HK-2 (cell line): ENCODE data around the gene AK2.
"Not testable (repeated sequence)": the region's sequence is repeated elsewhere in the genome, so short reads cannot be mapped to it uniquely, and the experiment has no call there.

ENCODE experiments used
- DNase-seq: peaks from one replicate; pipeline ENCODE4 v3.0.0-alpha.2; 2018; ENCODE audit not compliant: unreplicated experiment

Gene AK2

DNA sequence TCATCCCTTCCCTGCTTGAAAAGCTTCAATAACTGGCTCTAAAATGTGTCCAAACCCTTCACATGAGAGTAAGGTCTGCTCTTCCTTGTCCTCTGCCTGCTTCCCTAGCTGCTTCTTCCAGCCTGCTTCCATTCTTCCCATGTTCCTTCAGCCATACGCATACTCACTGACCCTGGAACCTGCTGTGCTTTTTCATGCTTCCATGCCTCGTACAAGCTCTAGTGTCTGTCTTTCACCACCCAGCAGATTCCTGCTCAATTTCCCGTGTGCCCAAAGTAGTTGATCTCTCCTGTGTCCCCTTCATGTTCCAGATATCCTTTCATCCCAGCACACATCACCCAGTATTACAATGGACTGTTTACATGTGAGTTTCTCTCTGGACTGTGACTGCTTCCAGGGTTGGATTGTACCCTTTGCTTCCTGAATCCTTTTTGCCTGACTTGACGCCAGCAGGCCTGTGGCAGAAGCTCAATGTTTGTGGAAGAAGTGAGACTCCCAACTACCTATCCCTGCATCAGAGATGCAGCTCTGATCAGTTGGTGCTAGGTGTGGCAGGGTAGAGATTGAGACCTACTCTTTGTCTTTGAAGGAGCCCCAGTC, 36.2 kb downstream of the AK2 start:
- no peak for DNase-seq

DNA sequence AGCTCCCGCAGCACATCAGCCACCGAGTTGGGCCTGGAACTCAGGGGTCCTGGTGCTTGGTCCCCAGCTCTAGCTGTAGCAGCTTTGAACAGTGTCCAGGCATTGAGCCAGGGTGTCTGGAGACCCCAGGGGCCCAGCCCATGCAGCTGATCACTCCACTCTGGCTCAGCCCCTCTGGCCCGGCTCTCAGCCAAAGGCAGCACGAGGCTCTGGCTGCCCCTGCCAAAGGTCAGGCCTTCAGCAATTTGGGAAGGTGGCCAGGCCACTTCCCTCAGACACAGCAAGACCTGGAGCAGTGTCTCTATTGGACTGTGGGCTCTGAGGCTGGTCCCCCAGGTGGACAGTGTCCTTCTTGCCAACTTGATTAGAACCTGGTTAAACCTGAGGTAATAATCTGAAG, 37.7 kb downstream of the AK2 start:
- DNase-seq, result no peak

DNA sequence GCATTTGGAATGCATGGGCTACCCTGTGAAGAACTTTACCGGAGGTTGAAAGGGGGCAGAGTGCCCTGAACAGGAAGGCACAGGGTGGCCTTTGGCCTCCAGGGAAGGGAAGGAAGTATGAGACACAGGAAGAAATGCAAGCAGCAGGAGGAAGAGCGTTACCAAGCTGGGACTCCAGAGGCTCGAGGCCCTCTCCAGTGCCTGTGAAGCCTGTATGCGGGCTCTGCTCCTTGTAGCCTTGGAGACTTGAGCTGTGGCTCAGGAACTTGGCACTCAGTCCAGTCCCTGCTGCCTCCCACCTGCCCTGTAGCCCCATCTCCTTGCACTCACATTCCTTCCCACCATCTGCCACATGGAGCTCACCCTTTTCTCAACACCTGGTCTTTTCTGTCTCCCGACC, 38.6 kb downstream of the AK2 start:
- no peak for DNase-seq

DNA sequence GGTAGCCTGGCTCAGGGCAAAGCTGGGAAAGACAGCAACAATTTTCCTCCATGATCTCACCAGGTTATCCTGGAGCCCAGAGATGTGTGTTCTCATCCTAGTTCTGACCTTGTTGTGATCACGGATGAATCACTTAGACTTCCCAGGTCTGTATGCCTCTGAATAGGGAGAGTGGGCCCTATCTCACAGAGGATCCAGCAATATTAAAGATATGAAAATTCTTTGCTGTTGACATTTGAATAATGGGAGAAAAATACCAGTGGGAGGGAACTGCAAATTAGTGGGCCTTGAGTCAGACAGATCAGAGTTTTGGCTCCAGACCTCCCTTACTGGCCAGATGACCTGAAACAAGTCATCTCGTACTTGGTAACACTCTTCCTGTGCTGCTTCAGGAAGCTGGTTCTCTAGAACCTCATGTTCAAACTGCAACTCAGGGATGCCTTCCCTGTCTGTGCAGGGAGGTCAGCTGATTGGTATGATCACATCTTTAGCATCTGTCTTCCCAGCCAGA, 39.2 kb downstream of the AK2 start:
- DNase-seq, result no peak

DNA sequence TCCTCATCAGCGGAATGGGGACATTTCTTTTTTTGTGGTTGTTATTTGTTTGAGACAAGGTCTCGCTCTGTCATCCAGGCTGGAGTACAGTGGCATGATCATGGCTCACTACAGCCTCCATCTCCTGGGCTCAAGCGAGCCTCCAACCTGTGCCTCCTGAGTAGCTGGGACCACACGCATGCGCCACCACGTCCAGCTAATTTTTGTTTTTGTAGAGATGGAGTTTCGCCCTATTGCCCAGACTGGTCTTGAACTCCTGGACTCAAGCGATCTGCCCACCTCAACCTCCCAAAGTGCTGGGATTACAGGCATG, 43.4 kb downstream of the AK2 start:
- DNase-seq, result not testable (repeated sequence)

DNA sequence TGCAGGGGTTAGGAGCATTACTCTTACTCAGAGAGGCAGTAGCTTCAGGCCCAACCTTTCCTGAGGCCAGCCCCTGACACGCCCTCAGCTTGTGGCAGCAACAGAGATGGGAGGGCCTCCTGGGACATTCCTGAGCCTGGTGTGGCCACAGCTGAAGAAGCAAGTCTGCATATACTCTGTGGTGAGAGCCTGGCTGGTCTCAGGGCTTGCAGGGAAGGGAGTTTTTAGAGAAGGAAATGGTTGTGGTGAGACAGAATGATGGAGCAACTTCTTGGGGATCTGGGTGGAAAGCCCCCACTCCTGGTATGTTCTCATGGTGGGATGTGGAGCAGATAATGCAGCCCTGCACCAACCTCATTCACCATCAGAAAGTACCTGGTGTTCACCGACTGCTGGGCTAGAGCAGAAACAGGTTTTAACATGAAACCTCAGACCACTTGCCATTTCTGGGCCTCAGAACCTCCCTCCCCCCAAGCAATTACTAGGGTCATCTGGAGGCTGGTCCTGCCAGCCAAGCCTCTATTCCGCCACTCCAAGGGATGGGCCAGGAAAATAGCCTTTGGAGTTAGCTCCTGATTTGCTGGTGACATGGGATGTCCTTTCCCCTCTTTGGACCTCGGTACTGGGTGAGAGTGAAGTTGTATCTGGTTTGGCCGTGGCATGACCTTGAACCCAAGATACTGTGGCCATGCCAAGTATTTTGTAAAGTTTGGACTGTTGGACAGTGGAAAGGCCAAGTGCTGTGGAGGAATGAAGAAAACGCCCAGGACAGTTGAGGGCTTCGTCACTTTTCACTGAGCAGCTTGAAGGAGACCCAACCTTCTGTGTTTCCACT, 44.0 kb downstream of the AK2 start:
- peak; percentile 87 for DNase-seq

DNA sequence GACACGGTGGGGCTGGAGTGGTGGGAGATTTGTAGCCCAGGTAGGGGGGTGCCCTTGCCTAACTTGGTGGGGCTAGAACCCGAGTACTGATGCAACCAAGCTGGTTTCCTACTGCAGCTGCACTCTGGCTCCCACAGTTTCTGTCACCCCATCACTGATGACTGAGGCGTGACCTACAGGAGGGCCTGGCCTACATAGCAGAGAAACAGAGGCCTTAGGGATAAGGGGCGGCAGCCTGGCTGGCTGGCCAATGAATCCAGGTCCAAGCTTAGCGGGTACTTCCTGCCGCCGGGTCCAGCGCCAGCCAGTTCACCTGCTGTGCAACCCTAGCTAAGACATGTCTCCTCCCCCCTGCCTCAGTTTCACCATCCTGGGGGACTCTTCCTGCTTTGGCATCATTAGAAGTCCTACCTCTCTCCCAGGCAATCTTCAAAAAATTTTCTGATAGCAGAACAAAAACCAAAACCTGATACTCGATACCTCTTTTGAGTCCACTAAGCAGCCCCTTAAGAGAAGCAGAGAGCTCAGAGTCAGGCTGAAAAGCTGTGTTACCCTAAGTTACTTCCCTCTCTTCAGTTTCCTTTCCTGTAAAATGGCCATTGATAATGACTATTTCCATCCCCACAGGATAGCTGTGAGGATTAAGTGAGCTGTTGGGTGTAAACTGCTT, 44.7 kb downstream of the AK2 start:
- no peak for DNase-seq

DNA sequence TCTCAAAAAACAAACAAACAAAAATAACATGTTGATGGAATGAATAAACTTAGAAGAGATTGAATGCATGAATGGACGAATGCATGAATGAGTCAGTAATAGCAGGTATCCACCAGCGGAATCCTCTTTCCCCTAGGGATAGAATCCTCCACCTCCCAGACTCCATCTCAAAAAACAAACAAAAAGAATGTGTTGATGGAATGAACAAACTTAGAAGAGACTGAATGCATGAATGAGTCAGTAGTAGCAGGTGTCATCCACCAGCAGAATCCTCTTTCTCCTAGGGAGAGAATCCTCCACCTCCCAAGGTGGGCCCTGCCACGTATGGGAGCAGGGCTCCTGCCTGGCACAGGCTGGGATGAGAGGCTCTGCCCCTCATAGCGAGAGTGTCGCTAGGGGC, 45.3 kb downstream of the AK2 start:
- no peak for DNase-seq

DNA sequence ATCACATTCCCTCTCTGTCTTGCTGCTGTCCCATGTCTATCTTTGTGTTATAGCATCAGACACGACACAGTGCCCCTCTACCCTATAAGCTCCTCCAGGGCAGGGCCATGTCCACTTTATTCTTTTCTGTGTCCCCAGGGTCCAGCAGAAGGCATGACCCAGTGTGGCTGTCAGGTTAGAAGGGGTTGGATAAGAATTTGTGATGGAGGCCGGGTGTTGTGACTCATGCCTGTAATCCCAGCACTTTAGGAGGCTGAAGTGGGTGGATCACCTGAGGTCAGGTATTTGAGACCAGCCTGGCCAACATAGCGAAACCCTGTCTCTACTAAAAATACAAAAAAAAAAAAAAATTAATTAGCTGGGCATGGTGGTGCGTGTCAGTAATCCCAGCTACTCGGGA, 45.8 kb downstream of the AK2 start:
- no peak for DNase-seq

DNA sequence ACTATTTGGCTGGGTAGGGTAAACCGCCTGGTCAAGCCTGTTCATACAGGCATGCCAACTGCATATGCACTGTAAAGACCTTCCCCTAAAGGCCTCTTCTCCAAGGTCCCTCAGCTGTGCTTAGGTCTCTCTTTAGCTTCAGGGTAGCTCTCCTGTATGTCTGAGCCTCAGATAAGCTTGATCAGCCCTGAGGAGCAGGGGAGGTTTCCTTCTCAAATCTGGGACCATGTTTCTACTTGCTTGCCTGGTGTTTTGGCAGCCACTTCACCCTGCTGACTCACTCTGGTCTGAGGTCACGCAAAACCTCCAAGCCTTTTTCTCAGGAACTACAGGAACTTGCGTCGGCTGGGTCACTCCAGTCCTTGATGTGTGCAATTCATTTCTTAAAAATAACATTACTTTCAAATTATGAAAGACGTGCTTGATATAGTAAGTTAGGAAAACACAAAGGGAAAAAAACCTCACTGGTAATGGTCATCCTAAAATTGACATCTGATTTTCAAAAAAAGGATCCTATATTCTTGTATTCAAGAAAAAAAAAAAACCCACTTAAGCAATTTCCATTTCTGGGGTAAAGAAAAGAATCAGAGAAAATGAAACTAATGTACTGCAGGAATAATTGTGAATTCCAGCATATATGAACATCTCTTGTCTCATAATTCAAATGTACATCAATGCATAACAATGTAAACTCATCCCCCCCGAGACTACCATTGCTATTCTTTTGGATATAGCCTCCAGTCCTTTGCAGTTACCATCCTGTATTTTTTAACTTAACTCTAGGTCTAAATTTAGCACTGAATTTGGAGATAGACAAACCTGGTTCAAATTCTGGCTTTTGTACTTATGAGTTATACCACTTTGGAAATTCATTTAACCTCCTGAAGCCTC, 47.3 kb downstream of the AK2 start:
- peak; percentile 55 for DNase-seq

DNA sequence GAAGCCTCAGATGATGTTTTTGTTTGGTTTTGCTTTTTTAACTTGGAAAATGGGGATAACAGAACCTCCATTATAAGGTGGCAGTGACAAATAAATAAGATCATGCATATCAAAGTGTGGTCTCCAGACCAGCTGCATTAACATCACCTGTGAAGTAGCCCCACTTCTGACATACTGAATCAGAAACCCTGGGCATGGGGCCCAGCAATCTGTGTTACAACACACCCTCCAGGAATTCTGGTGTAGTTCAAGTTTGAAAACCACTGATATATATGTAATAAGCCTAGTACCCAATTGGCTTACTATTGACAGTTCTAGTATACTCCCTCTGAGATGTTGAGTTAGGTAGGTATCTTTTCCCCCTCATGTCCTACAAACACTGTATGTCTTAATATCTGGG, 48.0 kb downstream of the AK2 start:
- no peak for DNase-seq

DNA sequence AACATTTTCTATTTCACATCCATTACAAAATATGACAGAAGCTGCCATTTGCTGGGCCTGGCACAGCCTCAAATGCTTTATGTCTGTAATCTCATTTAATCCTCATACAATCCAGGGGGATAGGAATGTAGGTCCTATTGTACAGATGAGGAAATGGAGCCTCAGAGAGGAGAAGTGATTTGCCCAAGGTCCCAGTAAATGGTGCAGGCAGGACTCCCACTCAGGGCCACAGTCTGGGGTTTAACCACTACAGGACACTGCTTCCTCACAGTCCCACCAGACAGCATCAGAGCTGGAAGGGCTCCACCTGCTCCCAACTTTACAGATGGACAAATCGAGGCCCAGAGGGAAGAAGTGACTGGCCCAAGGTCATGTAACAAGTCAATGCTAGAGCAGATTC, 51.5 kb downstream of the AK2 start:
- DNase-seq, result no peak

DNA sequence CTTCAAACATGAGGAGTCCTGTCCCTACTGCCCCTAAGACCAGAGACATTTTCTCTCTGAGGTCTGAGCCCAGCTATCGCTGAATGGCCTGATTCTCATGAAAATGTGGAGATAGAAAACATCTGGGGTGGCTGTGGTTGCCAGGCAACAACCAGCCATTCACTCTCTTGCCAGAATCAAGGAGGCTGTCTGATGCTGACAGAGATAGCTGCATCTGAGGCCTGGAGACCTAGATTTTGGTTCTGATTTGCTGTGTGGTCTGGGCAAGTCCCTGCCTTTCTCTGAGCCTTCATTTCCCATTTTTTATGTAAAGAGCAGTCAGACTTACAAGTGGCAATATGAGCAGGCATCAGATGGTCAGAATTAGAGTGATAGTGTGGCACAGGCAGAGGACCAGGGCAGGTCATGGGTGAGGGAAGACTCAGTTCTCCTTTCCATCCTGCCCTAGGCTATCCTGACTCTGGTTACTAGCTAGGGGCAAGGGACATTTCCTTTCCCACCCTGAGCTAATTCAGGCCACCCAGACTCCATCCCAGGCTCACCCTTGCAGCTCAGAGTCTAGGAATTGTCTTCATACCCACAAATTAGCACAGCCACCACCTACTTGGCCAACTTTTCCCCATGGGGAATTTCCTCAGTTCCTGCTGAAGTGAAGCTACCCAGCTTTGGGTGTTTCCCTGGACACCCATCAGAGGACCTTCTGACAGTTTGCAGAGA, 52.1 kb downstream of the AK2 start:
- DNase-seq, result no peak

DNA sequence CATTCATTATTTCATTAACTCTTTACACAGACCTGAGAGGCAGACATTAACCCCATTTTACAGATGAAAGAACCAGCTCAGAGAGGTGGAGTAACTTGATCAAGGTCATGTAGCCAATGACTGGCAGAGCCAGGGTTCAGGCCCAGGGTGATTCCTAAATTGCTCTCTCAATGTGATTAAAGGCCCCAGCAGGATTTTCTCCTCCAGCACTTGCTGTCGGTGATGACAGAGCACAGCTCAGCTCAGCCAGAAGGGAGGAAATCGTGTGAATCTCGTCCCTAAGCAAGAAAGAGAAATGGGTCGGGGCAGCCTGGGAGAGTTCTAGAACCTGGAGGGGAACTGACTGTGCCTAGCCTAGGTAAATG, 52.6 kb downstream of the AK2 start:
- DNase-seq, result no peak

DNA sequence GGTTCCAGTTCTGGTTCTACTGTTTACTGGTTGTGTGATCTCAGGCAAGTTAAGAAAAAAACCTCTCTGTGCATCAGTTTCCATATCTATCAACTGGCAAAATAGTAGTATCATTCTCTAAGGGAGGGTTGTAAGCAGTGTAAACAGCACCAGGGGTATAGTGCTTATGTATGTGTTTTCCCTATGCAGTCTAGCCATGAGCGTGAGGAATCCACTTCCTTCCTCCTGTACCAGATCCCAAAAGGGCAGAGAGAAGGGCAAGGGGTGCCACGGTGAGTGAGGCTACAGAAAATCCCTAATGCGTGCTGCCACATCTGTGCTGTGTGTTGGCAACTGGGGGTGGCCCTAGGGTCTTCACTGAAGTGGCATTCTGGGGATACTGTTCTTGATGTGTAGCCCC, 53.7 kb downstream of the AK2 start:
- no peak for DNase-seq

DNA sequence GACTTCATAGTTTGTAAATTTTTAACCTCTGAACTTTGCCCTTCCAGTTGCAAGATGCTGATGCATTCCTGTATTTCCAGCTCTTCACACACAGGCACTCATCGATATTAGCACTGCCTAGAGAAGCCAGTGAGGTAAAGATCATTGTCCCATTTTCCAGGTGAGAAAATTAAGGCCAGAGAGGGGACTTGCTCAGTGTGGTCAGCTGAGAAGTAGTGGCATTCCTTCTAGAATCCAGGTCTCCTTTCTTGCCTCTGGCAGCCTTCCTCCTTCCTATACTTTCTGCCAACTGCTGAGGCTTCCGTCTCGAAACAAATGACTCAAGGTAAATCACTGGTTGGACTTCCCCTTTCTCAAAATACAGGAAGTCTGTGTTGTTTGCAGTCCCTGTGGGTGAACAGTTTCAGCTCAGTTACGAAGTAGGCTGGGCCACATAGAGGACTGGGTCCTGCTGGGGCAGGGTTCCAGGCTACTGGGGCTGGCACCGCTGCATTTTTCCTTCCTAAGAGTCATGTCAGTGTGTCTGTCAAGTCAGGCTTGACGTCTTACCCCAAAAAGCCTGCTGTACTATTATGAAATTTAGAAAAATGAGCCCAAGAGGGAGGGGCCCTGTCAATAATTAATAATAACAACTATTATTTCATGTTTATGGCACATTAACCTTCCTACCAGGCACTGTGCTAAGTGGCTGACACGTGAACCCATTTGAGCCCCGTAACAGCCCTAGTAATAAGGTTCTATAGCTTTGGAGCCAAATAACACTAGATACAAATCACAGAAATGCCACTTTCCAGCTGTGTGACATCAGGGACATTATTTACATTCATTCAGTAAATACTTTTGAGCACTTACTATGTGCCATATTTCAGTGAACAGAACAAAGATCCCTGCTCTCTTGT, 55.4 kb downstream of the AK2 start:
- peak; percentile 77 for DNase-seq

DNA sequence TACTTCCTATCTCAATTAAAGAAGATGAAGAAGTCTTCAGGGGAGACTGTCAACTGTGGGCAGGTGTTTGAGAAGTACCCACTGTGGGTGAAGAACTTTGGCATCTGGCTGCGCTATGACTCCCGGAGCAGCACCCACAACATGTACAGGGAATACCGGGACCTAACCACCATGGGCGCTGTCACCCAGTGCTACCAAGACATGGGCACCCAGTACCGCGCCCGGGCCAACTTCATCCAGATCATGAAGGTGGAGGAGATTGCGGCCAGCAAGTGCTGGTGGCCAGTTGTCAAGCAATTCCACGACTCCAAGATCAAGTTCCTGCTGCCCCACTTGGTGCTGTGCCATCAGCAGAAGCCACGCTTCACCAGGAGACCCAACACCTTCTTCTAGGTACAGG, 56.6 kb downstream of the AK2 start:
- no peak for DNase-seq

DNA sequence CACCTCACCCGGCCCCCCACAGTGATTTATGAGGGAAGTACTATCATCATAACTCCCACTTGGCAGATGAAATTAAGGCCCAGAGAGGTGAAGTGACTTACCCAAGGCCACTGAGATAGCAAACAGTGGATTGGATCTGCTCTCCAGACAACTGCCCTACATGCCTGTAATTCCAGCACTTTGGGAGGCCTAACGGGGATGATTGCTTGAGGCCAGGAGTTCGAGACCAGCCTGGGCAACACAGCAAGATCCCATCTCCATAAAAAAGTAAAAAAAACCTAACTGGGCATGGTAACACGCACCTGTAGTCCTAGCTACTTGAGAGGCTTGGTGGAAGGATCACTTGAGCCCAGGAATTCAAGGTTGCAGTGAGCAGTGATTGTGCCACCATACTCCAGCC, 57.8 kb downstream of the AK2 start:
- DNase-seq, result no peak

DNA sequence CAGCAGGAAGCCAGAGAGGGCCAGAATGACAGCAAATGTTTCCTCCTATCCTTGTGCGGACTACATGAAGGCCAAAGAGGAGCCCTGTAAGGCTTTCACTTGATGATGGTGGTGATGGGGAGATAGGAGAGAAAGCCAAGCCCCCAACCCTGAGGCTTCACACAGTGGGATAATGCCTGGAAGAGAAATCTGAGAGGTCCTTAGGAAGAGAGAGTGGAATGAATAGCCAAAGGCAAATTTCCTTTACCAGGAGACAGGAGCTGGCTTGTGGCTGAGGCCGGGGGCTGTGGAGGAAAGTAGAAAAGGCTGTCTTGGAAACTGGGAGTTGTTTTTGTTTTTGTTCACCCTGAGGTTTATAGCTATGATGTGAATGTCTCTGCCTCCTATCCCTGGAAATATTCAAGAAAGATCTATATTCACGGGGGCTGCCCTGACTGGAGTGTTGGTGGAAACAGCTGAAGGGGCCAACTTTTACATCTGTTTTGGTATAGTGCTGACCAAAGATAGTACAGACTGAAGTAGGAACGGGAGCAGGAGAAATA, 59.1 kb downstream of the AK2 start:
- DNase-seq, result no peak

DNA sequence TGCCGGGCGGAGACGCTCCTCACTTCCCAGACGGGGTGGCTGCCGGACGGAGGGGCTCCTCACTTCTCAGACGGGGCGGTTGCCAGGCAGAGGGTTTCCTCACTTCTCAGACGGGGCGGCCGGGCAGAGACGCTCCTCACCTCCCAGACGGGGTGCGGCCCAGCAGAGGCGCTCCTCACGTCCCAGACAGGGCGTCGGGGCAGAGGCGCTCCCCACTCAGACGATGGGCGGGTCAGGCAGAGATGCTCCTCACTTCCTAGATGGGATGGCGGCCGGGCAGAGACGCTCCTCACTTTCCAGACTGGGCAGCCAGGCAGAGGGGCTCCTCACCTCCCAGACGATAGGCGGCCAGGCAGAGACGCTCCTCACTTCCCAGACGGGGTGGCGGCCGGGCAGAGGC, 61.6 kb downstream of the AK2 start:
- not testable (repeated sequence) for DNase-seq
